ENCODE measurements around the gene RRAS. TPM values are rescaled to one million over a fixed set of nuclear protein-coding genes. Genes with fewer than 3 reads are reported as not detected.

RRAS gene
- polyA plus RNA-seq, 1 donor from 2014 or later = not detected

DNA sequence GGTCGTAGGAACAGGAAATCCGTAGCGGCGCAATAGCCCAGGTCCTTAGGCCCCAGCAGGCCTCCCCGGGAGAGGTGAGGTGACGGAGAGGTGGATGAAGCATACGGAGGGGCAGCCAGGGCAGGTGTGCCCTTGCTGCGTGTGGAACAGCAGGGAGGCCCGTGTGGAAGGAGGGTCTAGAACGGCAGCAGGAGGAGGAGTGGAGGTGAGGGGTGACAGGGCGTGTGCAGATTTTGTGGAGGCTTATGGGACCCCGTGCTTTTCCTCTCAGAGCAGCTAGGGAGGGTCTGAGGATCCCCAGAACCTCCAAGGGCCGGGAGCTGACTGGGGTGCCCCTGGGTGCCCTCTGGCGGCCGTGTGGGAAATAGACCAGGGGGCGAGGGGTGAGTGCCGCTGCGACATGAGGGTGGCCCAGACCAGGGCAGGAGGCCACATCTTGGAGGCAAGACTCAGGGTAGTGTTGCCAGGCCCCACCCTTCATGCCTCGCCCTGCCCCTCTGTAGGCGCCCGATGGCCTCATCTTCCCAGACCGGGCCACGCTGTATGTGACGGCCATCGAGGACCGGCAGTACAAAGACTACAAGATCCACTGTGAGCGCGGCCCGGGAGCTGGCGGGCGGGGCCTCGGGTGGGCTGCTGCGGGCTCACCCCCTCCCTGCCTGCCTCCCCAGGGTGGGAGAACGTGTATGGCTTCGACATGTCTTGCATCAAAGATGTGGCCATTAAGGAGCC lies 44.5 kb upstream of the RRAS start:
- H4K20me1 ChIP-seq (ENCODE audit: insufficient read depth) = no peaks in the 10 kb centered on the region

DNA sequence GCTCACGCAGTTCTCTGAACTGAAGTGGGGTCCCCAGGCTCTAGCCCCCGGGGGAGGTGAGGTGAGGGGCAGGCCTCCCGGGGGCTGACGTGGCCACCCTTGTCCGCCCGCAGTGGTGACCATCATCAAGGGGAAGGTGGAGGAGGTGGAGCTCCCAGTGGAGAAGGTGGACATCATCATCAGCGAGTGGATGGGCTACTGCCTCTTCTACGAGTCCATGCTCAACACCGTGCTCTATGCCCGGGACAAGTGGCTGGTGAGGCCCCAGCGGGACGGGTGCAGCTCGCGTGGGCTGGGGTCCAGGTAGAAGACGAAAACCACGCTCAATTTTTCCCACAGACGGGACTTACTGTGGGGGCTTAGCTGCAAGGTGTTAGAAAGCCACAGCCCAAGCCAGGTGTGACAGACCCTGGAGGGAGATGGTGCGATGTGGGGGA lies 43.9 kb upstream of the RRAS start:
- Histone ChIP-seq H3K36me3 (ENCODE audit: insufficient read depth, low read length) (no peaks in the 10 kb centered on the region), H3F3A (ENCODE audit: insufficient read depth, low read length, poor library complexity, severe bottlenecking) (no peaks in the 10 kb centered on the region), H3K27ac (ENCODE audit: low read length) (no peak overlapping the region), H2AFZ (ENCODE audit: low read depth, low read length) (no peak overlapping the region), H3K27me3 (ENCODE audit: insufficient read depth, low read depth, low read length) (no peaks in the 10 kb centered on the region), H3K9me3 (ENCODE audit: low read length) (no peaks in the 10 kb centered on the region), H3K4me3 (ENCODE audit: low read length) (no peak overlapping the region), H3K79me2 (replicated peaks; ENCODE audit: insufficient read depth, low read length) (peaks cover 21% of the 10 kb centered on the region), H3K9me2 (ENCODE audit: insufficient read depth, low read length) (no peaks in the 10 kb centered on the region), H4K20me1 (ENCODE audit: insufficient read depth) (no peaks in the 10 kb centered on the region), H3K9ac (ENCODE audit: low read length) (no peak overlapping the region), H3K4me2 (ENCODE audit: low read length) (no peak overlapping the region)
- TF ChIP-seq EZH2 (IDR thresholded peaks at IDR 0.05; ENCODE audit: borderline replicate concordance, insufficient read depth, low read length, poor library complexity, severe bottlenecking) = no peak
- no peak for TF ChIP-seq POLR2AphosphoS5 (IDR thresholded peaks at IDR 0.05)
- no peak for TF ChIP-seq SMC3 (conservative IDR thresholded peaks at IDR 0.05; ENCODE audit: poor library complexity)
- TF ChIP-seq CTCF (IDR thresholded peaks at IDR 0.05; ENCODE audit: poor library complexity, severe bottlenecking) = no peak
- TF ChIP-seq TAF1 (IDR thresholded peaks at IDR 0.05; ENCODE audit: low read depth) = no peak
- TF ChIP-seq EP300 (conservative IDR thresholded peaks at IDR 0.05; ENCODE audit: poor library complexity, severe bottlenecking) = no peak
- no peak for TF ChIP-seq REST (IDR thresholded peaks at IDR 0.05; ENCODE audit: borderline replicate concordance)

More for the DNA sequence above, 44.5 kb upstream of the RRAS start:
- TF ChIP-seq POLR2AphosphoS5 (IDR thresholded peaks at IDR 0.05) (no peak), TAF1 (IDR thresholded peaks at IDR 0.05; ENCODE audit: low read depth) (no peak), REST (IDR thresholded peaks at IDR 0.05; ENCODE audit: borderline replicate concordance) (no peak), RAD21 (conservative IDR thresholded peaks at IDR 0.05) (no peak)
- H3F3A ChIP-seq (ENCODE audit: insufficient read depth, low read length, poor library complexity, severe bottlenecking) = no peaks in the 10 kb centered on the region
- H3K4me3 ChIP-seq (ENCODE audit: low read length) = no peak overlapping the region
- H3K79me2 ChIP-seq (replicated peaks; ENCODE audit: insufficient read depth, low read length) = peaks cover 16% of the 10 kb centered on the region
- no peaks in the 10 kb centered on the region for H3K9me2 ChIP-seq (ENCODE audit: insufficient read depth, low read length)
- H3K36me3 ChIP-seq (ENCODE audit: insufficient read depth, low read length) = no peaks in the 10 kb centered on the region
- no peak overlapping the region for H3K9ac ChIP-seq (ENCODE audit: low read length)
- H2AFZ ChIP-seq (ENCODE audit: low read depth, low read length) = no peak overlapping the region
- H3K27me3 ChIP-seq (ENCODE audit: insufficient read depth, low read depth, low read length) = no peaks in the 10 kb centered on the region
- H3K4me2 ChIP-seq (ENCODE audit: low read length) = no peak overlapping the region
- H3K27ac ChIP-seq (ENCODE audit: low read length) = no peak overlapping the region
- no peaks in the 10 kb centered on the region for H3K9me3 ChIP-seq (ENCODE audit: low read length)

Measured in neural cell (in vitro differentiated cells).